B cell (primary cell): ENCODE results near the gene PRLH. TPM values are rescaled to one million over a fixed set of nuclear protein-coding genes. Genes with fewer than 3 reads are reported as not detected.

ENCODE experiments used
- ATAC-seq: fragments of 200-7000 bp; cut with Tn5 transposase; one replicate; pipeline ENCODE4 v1.10.0; 2021; ENCODE audit warnings: low read depth, mild to moderate bottlenecking, moderate number of reproducible peaks, moderate library complexity
- CTCF ChIA-PET: fragments of 350-600 bp; sonication (Branson Sonifier 250); formaldehyde crosslinking; loops from one replicate; lab custom pipeline; 2021; ENCODE audit warnings: antibody characterized with exemption, inconsistent platforms; lab: Charles Lee
- POLR2A ChIA-PET: fragments of 350-600 bp; sonication (Branson Sonifier 250); formaldehyde crosslinking; loops from one replicate; lab custom pipeline; 2021; ENCODE audit warnings: antibody characterized with exemption; lab: Charles Lee
- DNase-seq: peaks from one replicate; pipeline ENCODE4 v3.0.0; 2013
- H2AFZ ChIP-seq: 2 replicates; pipeline ENCODE4 v1.6.1; 2012; ENCODE audit warnings: mild to moderate bottlenecking, low read depth, low read length; ENCODE audit not compliant: insufficient read depth, poor library complexity, severe bottlenecking
- H3K27ac ChIP-seq, 2 donors: 1 replicate in 1 of 2; 2 replicates in 1 of 2; pipeline ENCODE4 v1.5.1; 2012 to 2013; ENCODE audit warnings: low read length in 2 of 2, mild to moderate bottlenecking in 2 of 2, moderate library complexity in 1 of 2
- H3K27me3 ChIP-seq, 4 experiments: fragments of 200-600 bp in 1 of 4; sonication (generic) in 1 of 4; replicated peaks in 1 of 4; 1 replicate in 2 of 4; 2 replicates in 2 of 4; pipeline versions ENCODE4 v1.6.1 to v1.7.0; 2013 to 2016; ENCODE audit warnings: low read length in 3 of 4, mild to moderate bottlenecking in 2 of 4, mixed read lengths in 1 of 4, moderate library complexity in 1 of 4; ENCODE audit not compliant: insufficient read depth in 4 of 4, control insufficient read depth in 3 of 4; ENCODE audit errors: control extremely low read depth in 1 of 4
- H3K36me3 ChIP-seq, 2 experiments: replicated peaks in 1 of 2; 1 replicate in 1 of 2; 2 replicates in 1 of 2; pipeline versions ENCODE4 v1.6.1 to v1.7.1; 2013; ENCODE audit warnings: low read length in 1 of 2; ENCODE audit not compliant: insufficient read depth in 2 of 2, control insufficient read depth in 1 of 2; ENCODE audit errors: control extremely low read depth in 1 of 2, extremely low read depth in 1 of 2
- H3K4me1 ChIP-seq, 2 donors: fragments of 200-600 bp in 1 of 2; sonication (generic) in 1 of 2; 1 replicate in 1 of 2; 2 replicates in 1 of 2; pipeline versions ENCODE4 v1.5.1 to v1.6.1; 2013 to 2017; ENCODE audit warnings: low read length in 2 of 2; ENCODE audit not compliant: control insufficient read depth in 2 of 2, insufficient read depth in 2 of 2
- H3K4me2 ChIP-seq: replicated peaks from 2 replicates; pipeline ENCODE3; 2012; ENCODE audit warnings: mild to moderate bottlenecking, low read depth, low read length; ENCODE audit not compliant: poor library complexity, severe bottlenecking
- H3K4me3 ChIP-seq, 5 experiments: fragments of 200-600 bp in 1 of 5; sonication (generic) in 1 of 5; 1 replicate in 3 of 5; 2 replicates in 2 of 5; pipeline versions ENCODE4 v1.5.1 to v1.7.0; 2011 to 2016; ENCODE audit warnings: low read length in 4 of 5, mild to moderate bottlenecking in 4 of 5, low read depth in 2 of 5, control low read depth in 1 of 5, moderate library complexity in 1 of 5; ENCODE audit not compliant: insufficient read depth in 1 of 5; ENCODE audit errors: control extremely low read depth in 1 of 5, extremely low read depth in 1 of 5
- H3K79me2 ChIP-seq: fragments of 200-600 bp; sonication (generic); one replicate; pipeline ENCODE4 v1.6.0; 2016; ENCODE audit warnings: low read length; ENCODE audit not compliant: control insufficient read depth, insufficient read depth
- H3K9ac ChIP-seq: fragments of 200-600 bp; sonication (generic); 2 replicates; pipeline ENCODE4 v1.6.1; 2017; ENCODE audit warnings: mild to moderate bottlenecking, low read length, moderate library complexity
- H3K9me3 ChIP-seq, 3 donors: one replicate each; pipeline versions ENCODE4 v1.6.1 to v1.7.1; 2013; ENCODE audit warnings: low read length in 2 of 3; ENCODE audit not compliant: control insufficient read depth in 2 of 3, insufficient read depth in 1 of 3; ENCODE audit errors: control extremely low read depth in 1 of 3
- H4K20me1 ChIP-seq: 2 replicates; pipeline ENCODE4 v1.6.0; 2012; ENCODE audit warnings: mild to moderate bottlenecking, low read length; ENCODE audit not compliant: insufficient read depth, control insufficient read depth, poor library complexity, severe bottlenecking
- H3K27ac Mint-ChIP-seq: one replicate; pipeline ENCODE4 v1.8.0; 2021; ENCODE audit warnings: mixed read lengths
- H3K27me3 Mint-ChIP-seq: one replicate; pipeline ENCODE4 v1.8.0; 2021; ENCODE audit warnings: mixed read lengths
- H3K4me1 Mint-ChIP-seq: one replicate; pipeline ENCODE4 v1.8.0; 2021; ENCODE audit warnings: mixed read lengths
- H3K4me3 Mint-ChIP-seq: one replicate; pipeline ENCODE4 v1.8.0; 2021; ENCODE audit warnings: mixed read lengths
- H3K9me3 Mint-ChIP-seq: one replicate; pipeline ENCODE4 v1.8.0; 2022; ENCODE audit warnings: mixed read lengths; ENCODE audit not compliant: insufficient read depth
- EZH2 ChIP-seq: IDR thresholded peaks from 2 replicates; pipeline ENCODE4 v1.6.1; 2012; ENCODE audit warnings: borderline replicate concordance, low read depth, mild to moderate bottlenecking, moderate library complexity, low read length; ENCODE audit not compliant: insufficient read depth, poor library complexity, severe bottlenecking
- WGBS: methylation state at CpG from one replicate; pipeline ENCODE4 v1.1.5; 2013; ENCODE audit warnings: missing lambda C conversion rate; ENCODE audit not compliant: insufficient coverage; 5-methylcytosine and 5-hydroxymethylcytosine counted together
- intact Hi-C: fragments of 100-400 bp; cut with micrococcal nuclease; formaldehyde crosslinking; loops from one replicate; pipeline ENCODE4 v1.10.0; 2022
- polyA plus RNA-seq: library from polyadenylated mRNA; depleted of rRNA; stranded (reverse); fragments of >200 nt; gene quantifications from 2 replicates; pipeline ENCODE4 v1.2.3, GENCODE V29; 2012
- total RNA-seq, 2 donors: library from RNA; stranded (reverse); fragments of 120-200 nt in 1 of 2; gene quantifications; 1 replicate in 1 of 2; 2 replicates in 1 of 2; pipeline versions ENCODE4 v1.2.3 to v1.2.4, GENCODE V29; 2013 to 2022
- TF ChIP-seq, protein P1 (sequence below): fragments of 200-600 bp; IDR thresholded peaks from one replicate; pipeline ENCODE4 v1.8.0; 2022; ENCODE audit warnings: antibody characterized with exemption, mild to moderate bottlenecking

Gene PRLH
- total and polyA plus RNA-seq, 2 donors (not counting 1 experiment from before 2014, with no cell fraction given): not detected

DNA sequence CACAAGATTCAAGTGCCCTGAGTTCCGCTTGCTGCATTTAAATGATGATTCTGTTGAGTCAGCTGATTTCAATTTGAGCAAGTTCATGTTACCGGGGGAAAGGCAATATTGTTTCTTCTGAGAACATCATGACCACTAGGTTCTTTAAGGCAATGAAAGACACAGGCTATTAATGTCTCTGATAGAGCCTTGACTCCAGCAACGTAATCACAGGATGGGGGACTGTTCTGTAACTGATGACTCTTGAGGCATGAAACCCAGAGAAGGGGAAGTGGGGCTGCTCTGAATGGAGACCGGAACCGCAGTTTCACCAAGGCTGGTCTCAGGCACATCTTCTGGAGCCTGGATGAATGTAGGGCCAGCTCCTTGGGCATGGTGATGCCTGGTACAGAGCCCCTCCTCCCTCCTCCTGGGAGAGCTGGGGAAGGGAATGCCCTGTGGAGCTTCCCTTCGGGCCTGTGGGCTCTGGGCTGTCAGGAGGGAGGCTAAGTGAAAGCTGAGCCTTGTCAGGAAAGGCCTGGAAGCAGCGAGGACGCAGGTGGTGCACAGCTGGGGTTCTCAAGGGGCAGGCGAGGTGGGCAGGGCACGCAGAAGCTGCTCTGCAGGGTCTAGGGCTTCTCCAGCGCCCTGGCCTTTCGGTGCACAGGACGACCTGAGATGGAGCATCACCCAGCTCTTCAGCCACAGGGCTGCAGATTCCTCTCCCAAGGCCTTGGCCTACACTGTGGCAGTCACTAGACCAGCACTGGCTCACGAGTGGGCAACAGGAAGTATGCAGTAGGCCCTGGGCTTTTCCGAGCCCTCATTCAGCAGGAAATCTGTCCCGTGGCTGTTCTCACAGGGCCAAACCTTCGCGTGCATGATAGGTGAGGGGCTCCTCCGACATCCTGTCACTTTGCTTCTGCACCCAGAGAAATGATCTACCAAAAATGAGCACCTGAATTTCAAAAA, 36.6 kb upstream of the PRLH start:
- Histone ChIP-seq H2AFZ (no peak overlapping the region), H3K9me3 (no peaks in the 10 kb centered on the region), H3K9ac (peak overlapping the region; percentile 4), H3K27ac (no peak overlapping the region), H3K4me3 (peak overlapping the region in 1 of 5 experiments; percentile 17), H3K27me3 (no peaks in the 10 kb centered on the region), H3K36me3 (no peaks in the 10 kb centered on the region), H4K20me1 (no peaks in the 10 kb centered on the region), H3K4me2 (peak overlapping the region; percentile 7), H3K4me1 (peaks cover 0 to 9% of the 10 kb centered on the region in 2 donors), H3K79me2 (no peaks in the 10 kb centered on the region)
- intact Hi-C loops: no loop called here
- Mint-ChIP-seq H3K4me1 (peaks cover 5% of the 10 kb centered on the region), H3K4me3 (peak overlapping the region; percentile 32), H3K27ac (no peak overlapping the region), H3K27me3 (no peaks in the 10 kb centered on the region), H3K9me3 (no peaks in the 10 kb centered on the region)
- ChIA-PET CTCF (interaction anchor here (1.2 to 1.5 kb wide), 2 partner anchors 17 to 42 kb away, joined by 3 to 4 read pairs; no protein-coding TSS in a partner anchor), POLR2A (no interaction called here)
- DNase-seq (peak; percentile 44), ATAC-seq (peak; percentile 41)
- 85% methylated on average over 18 of the region's 19 CpGs for WGBS
- TF ChIP-seq, protein P1, sequence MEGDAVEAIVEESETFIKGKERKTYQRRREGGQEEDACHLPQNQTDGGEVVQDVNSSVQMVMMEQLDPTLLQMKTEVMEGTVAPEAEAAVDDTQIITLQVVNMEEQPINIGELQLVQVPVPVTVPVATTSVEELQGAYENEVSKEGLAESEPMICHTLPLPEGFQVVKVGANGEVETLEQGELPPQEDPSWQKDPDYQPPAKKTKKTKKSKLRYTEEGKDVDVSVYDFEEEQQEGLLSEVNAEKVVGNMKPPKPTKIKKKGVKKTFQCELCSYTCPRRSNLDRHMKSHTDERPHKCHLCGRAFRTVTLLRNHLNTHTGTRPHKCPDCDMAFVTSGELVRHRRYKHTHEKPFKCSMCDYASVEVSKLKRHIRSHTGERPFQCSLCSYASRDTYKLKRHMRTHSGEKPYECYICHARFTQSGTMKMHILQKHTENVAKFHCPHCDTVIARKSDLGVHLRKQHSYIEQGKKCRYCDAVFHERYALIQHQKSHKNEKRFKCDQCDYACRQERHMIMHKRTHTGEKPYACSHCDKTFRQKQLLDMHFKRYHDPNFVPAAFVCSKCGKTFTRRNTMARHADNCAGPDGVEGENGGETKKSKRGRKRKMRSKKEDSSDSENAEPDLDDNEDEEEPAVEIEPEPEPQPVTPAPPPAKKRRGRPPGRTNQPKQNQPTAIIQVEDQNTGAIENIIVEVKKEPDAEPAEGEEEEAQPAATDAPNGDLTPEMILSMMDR: no peak
- no peak for TF ChIP-seq EZH2
